Mesenchymal stem cell (in vitro differentiated cells and primary cell): ENCODE measurements around the gene AKR1E2.

ENCODE experiments used
- DNase-seq: peaks from one replicate; pipeline ENCODE4 v3.0.0-alpha.2; 2013
- H2AFZ ChIP-seq: one replicate; pipeline ENCODE4 v1.6.1; 2013; ENCODE audit warnings: low read depth, mild to moderate bottlenecking, control low read depth, inconsistent platforms, low read length, moderate library complexity
- H2AK5ac ChIP-seq: 2 replicates; pipeline ENCODE4 v1.6.1; 2013; ENCODE audit warnings: low read length, moderate library complexity, mild to moderate bottlenecking, inconsistent platforms; ENCODE audit not compliant: severe bottlenecking
- H2BK120ac ChIP-seq: one replicate; pipeline ENCODE4 v1.6.1; 2013; ENCODE audit warnings: low read depth, mild to moderate bottlenecking, inconsistent platforms, low read length, moderate library complexity
- H2BK12ac ChIP-seq, 2 experiments: one replicate each; pipeline ENCODE4 v1.6.1; 2013; ENCODE audit warnings: inconsistent platforms in 2 of 2, low read length in 2 of 2, mild to moderate bottlenecking in 2 of 2, moderate library complexity in 2 of 2, control low read depth in 1 of 2
- H2BK15ac ChIP-seq: one replicate; pipeline ENCODE4 v1.6.1; 2013; ENCODE audit warnings: mild to moderate bottlenecking, low read depth, inconsistent platforms; ENCODE audit not compliant: poor library complexity, severe bottlenecking
- H2BK5ac ChIP-seq: 2 replicates; pipeline ENCODE4 v1.6.1; 2013; ENCODE audit warnings: low read depth, mild to moderate bottlenecking, low read length, control low read depth, inconsistent platforms; ENCODE audit not compliant: poor library complexity, severe bottlenecking
- H3K14ac ChIP-seq, 2 experiments: one replicate each; pipeline ENCODE4 v1.6.1; 2013; ENCODE audit warnings: inconsistent platforms in 2 of 2, low read length in 2 of 2, control low read depth in 1 of 2, mild to moderate bottlenecking in 1 of 2, moderate library complexity in 1 of 2
- H3K18ac ChIP-seq, 2 experiments: one replicate each; pipeline ENCODE4 v1.6.1; 2013; ENCODE audit warnings: inconsistent platforms in 2 of 2, low read length in 2 of 2, control low read depth in 1 of 2, low read depth in 1 of 2, mild to moderate bottlenecking in 1 of 2
- H3K23ac ChIP-seq, 2 experiments: one replicate each; pipeline ENCODE4 v1.6.1; 2013; ENCODE audit warnings: inconsistent platforms in 2 of 2, low read length in 2 of 2, mild to moderate bottlenecking in 2 of 2, moderate library complexity in 2 of 2, control low read depth in 1 of 2
- H3K27ac ChIP-seq: 2 replicates; pipeline ENCODE4 v1.5.1; 2013; ENCODE audit warnings: mild to moderate bottlenecking, moderate library complexity, low read length, control low read depth, inconsistent platforms; ENCODE audit not compliant: poor library complexity, severe bottlenecking
- H3K27me3 ChIP-seq, 2 experiments: 2 replicates each; pipeline versions ENCODE4 v1.6.1 to v1.7.0; 2013; ENCODE audit warnings: low read length in 2 of 2, mild to moderate bottlenecking in 2 of 2, moderate library complexity in 2 of 2, control low read depth in 1 of 2, inconsistent platforms in 1 of 2; ENCODE audit not compliant: control insufficient read depth in 1 of 2, insufficient read depth in 1 of 2
- H3K36me3 ChIP-seq, 2 experiments: 2 replicates each; pipeline versions ENCODE4 v1.6.1 to v1.7.0; 2013; ENCODE audit warnings: low read length in 2 of 2, control low read depth in 1 of 2, inconsistent platforms in 1 of 2, low read depth in 1 of 2, mild to moderate bottlenecking in 1 of 2; ENCODE audit not compliant: insufficient read depth in 2 of 2, control insufficient read depth in 1 of 2
- H3K4ac ChIP-seq, 2 experiments: one replicate each; pipeline ENCODE4 v1.6.1; 2013; ENCODE audit warnings: inconsistent platforms in 2 of 2, low read length in 2 of 2, mild to moderate bottlenecking in 2 of 2, moderate library complexity in 2 of 2, control low read depth in 1 of 2, low read depth in 1 of 2
- H3K4me1 ChIP-seq: 2 replicates; pipeline ENCODE4 v1.6.1; 2013; ENCODE audit warnings: low read depth, low read length, control low read depth; ENCODE audit not compliant: control insufficient read depth, insufficient read depth
- H3K4me2 ChIP-seq: 2 replicates; pipeline ENCODE4 v1.6.1; 2013; ENCODE audit warnings: low read length, mild to moderate bottlenecking, inconsistent platforms; ENCODE audit not compliant: poor library complexity, severe bottlenecking
- H3K4me3 ChIP-seq, 2 experiments: 2 replicates each; pipeline versions ENCODE4 v1.5.1 to v1.7.0; 2013; ENCODE audit warnings: low read length in 2 of 2, mild to moderate bottlenecking in 2 of 2, control low read depth in 1 of 2, low read depth in 1 of 2; ENCODE audit not compliant: insufficient read depth in 1 of 2
- H3K79me1 ChIP-seq: replicated peaks from 2 replicates; pipeline ENCODE4 v1.6.1; 2013; ENCODE audit warnings: mild to moderate bottlenecking, control low read depth, low read length, inconsistent platforms; ENCODE audit not compliant: poor library complexity, severe bottlenecking
- H3K9ac ChIP-seq: 2 replicates; pipeline ENCODE4 v1.7.0; 2013; ENCODE audit warnings: mild to moderate bottlenecking, low read length, moderate library complexity
- H3K9me3 ChIP-seq: 2 replicates; pipeline ENCODE4 v1.7.0; 2013; ENCODE audit warnings: mild to moderate bottlenecking, low read length; ENCODE audit not compliant: control insufficient read depth
- H4K8ac ChIP-seq: one replicate; pipeline ENCODE4 v1.6.1; 2013; ENCODE audit warnings: inconsistent platforms, mild to moderate bottlenecking, low read length, moderate library complexity
- H4K91ac ChIP-seq: one replicate; pipeline ENCODE4 v1.6.1; 2013; ENCODE audit warnings: mild to moderate bottlenecking, low read length, inconsistent platforms
- WGBS: methylation state at CpG from one replicate; pipeline ENCODE4 v1.1.7; 2013; ENCODE audit warnings: mixed read lengths; 5-methylcytosine and 5-hydroxymethylcytosine counted together

The AKR1E2 gene

DNA sequence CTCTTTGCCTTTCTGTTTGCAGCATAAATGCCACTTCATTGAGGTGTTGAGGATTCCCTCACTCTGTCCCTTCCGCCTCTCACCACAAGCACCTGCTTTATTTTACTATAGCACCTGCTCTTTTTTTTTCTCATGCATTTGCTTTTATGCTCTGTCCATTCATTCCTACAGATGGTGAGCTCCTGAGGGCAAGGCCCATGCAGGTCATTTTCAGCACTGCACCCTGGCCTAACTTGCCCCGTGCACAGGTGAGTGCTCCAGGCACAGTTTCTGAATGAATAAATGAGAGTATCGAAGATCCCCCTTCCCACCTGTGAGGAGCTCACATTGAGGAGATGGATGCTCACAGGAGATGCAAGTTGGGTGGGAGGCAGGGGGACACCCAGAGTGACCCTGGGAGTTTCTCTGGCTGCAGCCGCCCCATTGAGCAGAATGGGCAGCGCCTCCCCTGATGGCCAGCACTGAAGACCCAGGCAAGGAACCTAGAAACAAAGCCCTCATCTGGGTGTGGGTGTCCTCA, 1.2 kb upstream of the AKR1E2 start:
- Histone ChIP-seq H3K27ac (no peak overlapping the region), H2AK5ac (no peak overlapping the region), H3K36me3 (no peaks in the 10 kb centered on the region), H4K91ac (no peak overlapping the region), H2BK12ac (no peak overlapping the region), H3K18ac (no peak overlapping the region), H2BK120ac (no peak overlapping the region), H4K8ac (no peak overlapping the region), H2BK5ac (no peak overlapping the region), H3K9me3 (no peaks in the 10 kb centered on the region), H3K23ac (no peak overlapping the region), H2AFZ (no peak overlapping the region), H3K4me1 (peaks cover 3% of the 10 kb centered on the region), H3K27me3 (no peaks in the 10 kb centered on the region), H3K9ac (no peak overlapping the region), H3K79me1 (peaks cover 4% of the 10 kb centered on the region), H3K4me2 (no peak overlapping the region), H3K14ac (no peak overlapping the region), H3K4ac (no peak overlapping the region), H2BK15ac (no peak overlapping the region), H3K4me3 (no peak overlapping the region)
- DNase-seq, result no peak
- 99% methylated on average over 5 of the region's 5 CpGs for WGBS

DNA sequence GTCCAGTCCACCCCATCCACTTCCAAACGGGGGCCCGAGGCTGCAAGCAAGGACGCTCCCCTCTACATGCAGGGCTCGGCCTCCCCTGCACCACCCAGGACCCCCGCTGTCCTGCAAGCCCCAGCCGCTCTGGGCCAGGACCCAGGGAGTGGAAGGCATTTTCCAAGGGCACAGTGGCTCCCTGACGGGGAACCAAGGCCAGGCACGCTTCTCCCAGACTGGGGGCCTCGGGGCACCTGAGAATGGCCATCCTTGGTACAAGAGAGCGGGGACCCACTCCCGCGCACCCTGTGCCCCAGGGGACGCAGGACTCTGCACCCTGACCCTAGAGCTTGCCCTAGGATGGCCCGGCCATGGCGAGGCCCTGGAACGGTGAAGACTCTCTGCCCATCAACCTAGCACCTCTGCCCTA, 545 bp upstream of the AKR1E2 start:
- peaks cover 0 to under 1% of the 10 kb centered on the region in 2 experiments for H3K36me3 ChIP-seq
- H3K27me3 ChIP-seq, result no peaks in the 10 kb centered on the region
- H3K9me3 ChIP-seq, result no peaks in the 10 kb centered on the region
- no peak overlapping the region for H3K27ac ChIP-seq
- H3K9ac ChIP-seq, result peak overlapping the region; percentile 92
- no peak overlapping the region for H2BK120ac ChIP-seq
- H2AFZ ChIP-seq, result no peak overlapping the region
- H2BK5ac ChIP-seq, result no peak overlapping the region
- peak overlapping the region in 1 of 2 experiments; percentile 15 for H2BK12ac ChIP-seq
- H3K4ac ChIP-seq, result no peak overlapping the region
- H3K79me1 ChIP-seq, result peaks cover 4% of the 10 kb centered on the region
- no peak overlapping the region for H3K4me2 ChIP-seq
- H2BK15ac ChIP-seq, result no peak overlapping the region
- peak overlapping the region in 1 of 2 experiments; percentile 80 for H3K4me3 ChIP-seq
- H3K23ac ChIP-seq, result no peak overlapping the region
- peaks cover 3% of the 10 kb centered on the region for H3K4me1 ChIP-seq
- H3K14ac ChIP-seq, result no peak overlapping the region
- no peak overlapping the region for H3K18ac ChIP-seq
- H4K8ac ChIP-seq, result peak overlapping the region; percentile 91
- no peak overlapping the region for H2AK5ac ChIP-seq
- H4K91ac ChIP-seq, result peak overlapping the region; percentile 64
- DNase-seq, result no peak
- 99% methylated on average over 16 of the region's 16 CpGs for WGBS

DNA sequence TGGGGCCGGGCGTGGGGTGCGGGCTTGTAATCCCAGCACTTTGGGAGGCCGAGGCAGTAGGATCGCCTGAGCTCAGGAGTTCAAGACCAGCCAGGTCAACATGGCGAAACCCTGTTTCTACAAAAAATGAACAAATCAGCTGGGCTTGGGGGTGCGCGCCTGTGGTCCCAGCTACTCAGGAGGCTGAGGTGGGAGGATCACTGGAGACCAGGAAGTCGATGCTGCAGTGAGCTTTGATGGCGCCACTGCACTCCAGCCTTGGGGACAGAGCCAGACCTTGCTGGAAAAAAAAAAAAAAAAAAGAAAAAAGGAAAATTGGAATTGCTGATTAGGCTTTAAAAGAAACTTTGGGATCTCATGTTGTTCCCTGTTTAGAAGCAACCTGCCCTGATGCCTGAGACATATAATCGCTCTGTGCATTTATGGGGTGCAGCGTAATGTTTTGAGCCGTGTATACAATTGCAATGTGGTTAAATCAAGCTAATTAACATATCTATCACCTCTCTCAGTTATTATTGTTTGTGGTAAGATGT, 851 bp downstream of the AKR1E2 start:
- Histone ChIP-seq H4K91ac (no peak overlapping the region), H3K9me3 (no peaks in the 10 kb centered on the region), H3K18ac (peak overlapping the region in 1 of 2 experiments; percentile 88), H3K9ac (peak overlapping the region; percentile 92), H4K8ac (peak overlapping the region; percentile 91), H3K4me3 (peak overlapping the region; percentile 61 to 80), H3K79me1 (peaks cover 4% of the 10 kb centered on the region), H2AK5ac (no peak overlapping the region), H2BK5ac (no peak overlapping the region), H3K27ac (no peak overlapping the region), H3K23ac (no peak overlapping the region), H3K4me2 (peak overlapping the region; percentile 88), H2BK12ac (peak overlapping the region in 1 of 2 experiments; percentile 42), H2BK120ac (no peak overlapping the region), H2BK15ac (peak overlapping the region; percentile 62), H3K14ac (peak overlapping the region in 1 of 2 experiments; percentile 53), H3K4ac (peak overlapping the region in 1 of 2 experiments; percentile 56), H2AFZ (peak overlapping the region; percentile 58), H3K36me3 (peaks cover 0 to 14% of the 10 kb centered on the region in 2 experiments), H3K4me1 (peaks cover 3% of the 10 kb centered on the region), H3K27me3 (no peaks in the 10 kb centered on the region)
- 77% methylated on average over 10 of the region's 13 CpGs for WGBS
- DNase-seq, result no peak

DNA sequence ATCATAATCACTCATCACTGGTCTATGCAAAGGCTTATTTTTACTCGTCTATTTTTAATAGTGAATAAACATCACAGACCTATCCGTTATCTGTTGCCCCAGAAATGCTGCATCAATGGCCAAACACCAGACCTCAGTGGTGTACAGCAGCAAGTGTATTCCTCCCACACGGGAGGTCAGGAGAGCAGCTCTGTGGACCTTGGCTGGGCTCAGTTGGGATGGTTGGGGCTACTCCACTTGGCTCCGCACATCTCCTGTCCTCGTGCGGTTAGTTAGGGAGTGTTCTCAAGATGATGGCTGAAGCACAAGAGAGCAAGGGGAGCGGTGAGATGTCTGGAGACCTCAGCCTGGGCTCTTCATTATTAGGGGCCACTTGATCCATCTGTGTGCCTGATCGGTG, 2.0 kb downstream of the AKR1E2 start:
- no peak overlapping the region for H3K27ac ChIP-seq
- no peak overlapping the region for H2BK120ac ChIP-seq
- no peak overlapping the region for H4K91ac ChIP-seq
- H3K9me3 ChIP-seq, result no peaks in the 10 kb centered on the region
- H3K36me3 ChIP-seq, result peaks cover 0 to 25% of the 10 kb centered on the region in 2 experiments
- WGBS, result 77% methylated on average over 7 of the region's 8 CpGs
- no peak for DNase-seq
- no peak overlapping the region for H3K4me2 ChIP-seq
- no peak overlapping the region for H3K4ac ChIP-seq
- no peak overlapping the region for H3K4me3 ChIP-seq
- H4K8ac ChIP-seq, result no peak overlapping the region
- H2AFZ ChIP-seq, result no peak overlapping the region
- H2AK5ac ChIP-seq, result no peak overlapping the region
- H3K9ac ChIP-seq, result no peak overlapping the region
- no peaks in the 10 kb centered on the region for H3K27me3 ChIP-seq
- H2BK15ac ChIP-seq, result no peak overlapping the region
- H3K18ac ChIP-seq, result no peak overlapping the region
- peaks cover 4% of the 10 kb centered on the region for H3K79me1 ChIP-seq
- peaks cover 3% of the 10 kb centered on the region for H3K4me1 ChIP-seq
- H2BK5ac ChIP-seq, result no peak overlapping the region
- H3K23ac ChIP-seq, result no peak overlapping the region
- no peak overlapping the region for H3K14ac ChIP-seq
- H2BK12ac ChIP-seq, result no peak overlapping the region
